ELF-1 (cell line): ENCODE results near the gene KDM5B.
A peak's percentile ranks its signal among the peaks of the same experiment; 100 is the strongest.
"Not testable (repeated sequence)": the region's sequence is repeated elsewhere in the genome, so short reads cannot be mapped to it uniquely, and the experiment has no call there.

ENCODE experiments used
- DNase-seq: peaks from one replicate; pipeline ENCODE4 v3.0.0-alpha.2; 2016; ENCODE audit warnings: low read depth, low spot score

Gene KDM5B

GRCh38 chr1:202812176-202813026 lies 4.2 kb upstream of the KDM5B start:
- DNase-seq = peak; percentile 83

- peak; percentile 44 for DNase-seq
Measured at GRCh38 chr1:202811296-202812175, 3.3 kb upstream of the KDM5B start.

GRCh38 chr1:202810615-202811295 lies 2.5 kb upstream of the KDM5B start, which contains the start of gene PCAT6:
TSS of gene PCAT6 (plus strand) at chr1:202810954.
- peak; percentile 99 for DNase-seq

- DNase-seq = no peak
Measured at GRCh38 chr1:202810193-202810614, 2.0 kb upstream of the KDM5B start.

DNA sequence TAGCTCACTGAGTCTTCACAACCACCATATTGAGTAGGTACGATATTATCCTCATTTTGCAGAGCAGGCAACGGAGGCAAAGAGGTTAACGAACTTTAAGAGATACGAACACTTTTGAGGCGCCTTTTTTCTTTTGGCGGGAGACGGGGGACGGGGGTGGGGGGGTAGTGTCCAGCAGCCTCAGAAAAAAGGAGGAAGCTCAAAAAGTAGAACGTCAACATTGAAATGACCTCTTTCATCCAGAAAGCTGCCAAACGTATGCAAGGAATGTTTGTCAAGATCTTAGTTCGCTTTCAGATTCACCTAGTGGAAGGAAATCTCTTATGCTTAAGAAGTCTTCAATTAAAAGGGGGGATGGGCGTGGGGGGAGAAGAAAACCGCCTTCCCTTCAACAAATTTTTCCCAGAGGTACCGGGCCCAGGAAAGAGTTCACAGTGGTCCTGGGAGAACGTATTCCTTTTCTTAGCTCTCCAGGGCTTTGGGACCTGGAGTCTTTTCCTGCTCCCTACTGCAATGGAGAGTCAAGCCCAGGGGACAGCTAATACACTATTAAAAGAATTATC lies 1.5 kb upstream of the KDM5B start:
- DNase-seq = no peak

- DNase-seq = no peak
Measured at GRCh38 chr1:202807451-202807925, 733 bp downstream of the KDM5B start.

GRCh38 chr1:202806845-202807450 lies 1.3 kb downstream of the KDM5B start:
- peak; percentile 64 for DNase-seq

- DNase-seq = peak; percentile 29
Measured at GRCh38 chr1:202805886-202806844, 2.1 kb downstream of the KDM5B start.

- DNase-seq = no peak
Measured at GRCh38 chr1:202804126-202804525, 4.1 kb downstream of the KDM5B start.

GRCh38 chr1:202802998-202803932 lies 5.0 kb downstream of the KDM5B start:
- DNase-seq = no peak

GRCh38 chr1:202802034-202802433 lies 6.2 kb downstream of the KDM5B start:
- no peak for DNase-seq

GRCh38 chr1:202801175-202801574 lies 7.0 kb downstream of the KDM5B start:
- no peak for DNase-seq

DNA sequence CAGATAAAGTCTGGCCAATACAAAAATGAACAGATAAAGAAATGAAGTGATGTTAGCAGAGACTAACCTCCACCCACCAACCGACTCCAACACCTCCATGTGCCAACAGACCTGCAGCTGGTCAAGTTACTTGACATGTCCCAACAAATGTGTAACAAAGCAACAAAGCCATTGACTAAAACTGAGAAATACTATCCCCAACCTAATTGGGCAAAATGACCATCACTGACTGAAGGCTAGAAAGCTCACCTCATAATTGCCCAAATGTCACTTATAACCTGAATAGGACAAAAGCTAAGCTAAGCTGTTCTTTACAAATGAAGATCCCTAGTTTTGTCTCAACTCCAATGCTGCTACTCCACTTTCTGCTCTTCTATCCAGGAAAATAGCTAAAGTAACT lies 7.5 kb downstream of the KDM5B start:
- DNase-seq = no peak

DNA sequence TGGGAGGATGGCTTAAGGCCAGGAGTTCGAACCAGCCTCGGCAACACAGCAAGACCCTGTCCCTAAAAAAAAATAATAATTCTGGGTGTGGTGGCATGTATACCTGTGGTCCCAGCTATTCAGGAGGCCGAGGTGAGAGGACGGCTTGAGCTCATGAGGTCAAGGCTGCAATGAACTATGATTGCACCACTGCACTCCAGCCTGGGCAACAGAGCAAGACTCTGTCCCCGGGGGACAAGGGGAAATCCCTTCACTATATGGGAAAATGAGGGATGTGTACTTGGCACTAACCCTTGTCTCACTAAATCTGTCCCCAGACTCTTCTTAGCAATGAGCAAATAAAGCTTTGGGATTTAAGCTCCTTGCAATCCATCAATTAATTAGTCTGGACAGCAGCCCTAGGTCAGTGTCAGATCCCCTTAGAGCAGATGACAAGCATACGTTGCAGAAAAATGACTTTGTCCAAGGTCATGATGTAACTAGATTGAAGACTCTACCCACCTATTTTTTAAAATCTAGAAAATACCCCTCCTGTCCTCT lies 9.4 kb downstream of the KDM5B start:
- no peak for DNase-seq

- no peak for DNase-seq
Measured at GRCh38 chr1:202798260-202798659, 10.0 kb downstream of the KDM5B start.

- DNase-seq = no peak
Measured at GRCh38 chr1:202796670-202797069, 11.6 kb downstream of the KDM5B start.

DNA sequence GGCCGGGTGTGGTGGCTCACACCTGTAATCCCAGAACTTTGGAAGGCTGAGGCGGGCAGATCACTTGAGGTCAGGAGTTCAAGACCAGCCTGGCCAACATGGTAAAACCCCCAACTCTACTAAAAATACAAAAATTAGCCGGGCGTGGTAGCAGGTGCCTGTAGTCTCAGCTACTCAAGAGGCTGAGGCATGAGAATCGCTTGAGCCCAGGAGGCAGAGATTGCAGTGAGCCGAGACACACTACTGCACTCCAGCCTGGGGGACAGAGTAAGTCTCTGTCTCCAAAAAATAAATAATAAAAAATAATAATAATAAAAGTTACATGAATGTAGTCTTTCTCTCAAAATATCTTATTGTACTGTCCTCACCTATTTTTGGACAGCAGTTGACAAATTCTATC lies 13.3 kb downstream of the KDM5B start:
- DNase-seq = not testable (repeated sequence)

DNA sequence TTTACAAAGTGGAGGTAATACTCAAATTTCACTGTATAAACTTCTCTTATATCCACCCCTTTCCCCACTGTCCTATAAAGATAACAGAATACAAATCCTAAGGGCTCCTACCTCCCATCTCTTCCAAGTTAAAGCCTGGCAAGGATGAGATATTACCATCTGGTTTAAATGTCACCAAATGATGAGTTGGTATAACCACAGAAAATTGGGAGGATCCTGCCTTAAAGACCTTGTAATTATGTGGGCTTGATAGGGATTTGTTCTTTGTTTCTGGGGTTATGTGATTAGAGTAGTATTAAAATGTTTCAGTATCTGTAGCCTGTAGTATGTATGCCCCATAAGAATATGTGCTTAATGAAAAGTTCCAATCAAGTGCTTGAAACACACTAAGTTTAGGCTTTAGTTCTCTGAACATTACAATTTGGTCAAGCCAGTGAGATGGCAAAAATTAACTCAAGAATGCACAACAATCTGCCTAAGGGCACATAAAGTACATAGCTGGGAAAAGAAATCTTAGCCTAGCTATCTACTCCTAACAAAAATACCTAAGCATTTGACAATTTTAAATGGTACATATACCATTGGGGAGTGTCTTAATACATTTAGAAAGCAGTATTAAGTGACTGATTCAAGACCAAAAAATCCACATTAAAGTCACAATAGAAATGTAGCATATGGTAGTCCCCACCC lies 14.0 kb downstream of the KDM5B start:
- DNase-seq = no peak
